Activated naive CD4-positive, alpha-beta T cell treated with anti-CD3 and anti-CD28 coated beads, Interleukin-2, amount 50 U/mL, for 24 hours (primary cell): ENCODE results near the gene HTRA3.

Experiments used
- H3K27ac Mint-ChIP-seq: one replicate; pipeline ENCODE4 v1.8.0; 2021; ENCODE audit warnings: mild to moderate bottlenecking, mixed read lengths
- H3K27me3 Mint-ChIP-seq: one replicate; pipeline ENCODE4 v1.8.0; 2021; ENCODE audit warnings: mixed read lengths
- H3K36me3 Mint-ChIP-seq: one replicate; pipeline ENCODE4 v1.8.0; 2021; ENCODE audit warnings: mixed read lengths
- H3K4me1 Mint-ChIP-seq: one replicate; pipeline ENCODE4 v1.8.0; 2021; ENCODE audit warnings: mixed read lengths
- H3K4me3 Mint-ChIP-seq: one replicate; pipeline ENCODE4 v1.8.0; 2021; ENCODE audit warnings: mild to moderate bottlenecking, mixed read lengths
- H3K9me3 Mint-ChIP-seq: one replicate; pipeline ENCODE4 v1.8.0; 2021; ENCODE audit warnings: mixed read lengths

HTRA3 gene

DNA sequence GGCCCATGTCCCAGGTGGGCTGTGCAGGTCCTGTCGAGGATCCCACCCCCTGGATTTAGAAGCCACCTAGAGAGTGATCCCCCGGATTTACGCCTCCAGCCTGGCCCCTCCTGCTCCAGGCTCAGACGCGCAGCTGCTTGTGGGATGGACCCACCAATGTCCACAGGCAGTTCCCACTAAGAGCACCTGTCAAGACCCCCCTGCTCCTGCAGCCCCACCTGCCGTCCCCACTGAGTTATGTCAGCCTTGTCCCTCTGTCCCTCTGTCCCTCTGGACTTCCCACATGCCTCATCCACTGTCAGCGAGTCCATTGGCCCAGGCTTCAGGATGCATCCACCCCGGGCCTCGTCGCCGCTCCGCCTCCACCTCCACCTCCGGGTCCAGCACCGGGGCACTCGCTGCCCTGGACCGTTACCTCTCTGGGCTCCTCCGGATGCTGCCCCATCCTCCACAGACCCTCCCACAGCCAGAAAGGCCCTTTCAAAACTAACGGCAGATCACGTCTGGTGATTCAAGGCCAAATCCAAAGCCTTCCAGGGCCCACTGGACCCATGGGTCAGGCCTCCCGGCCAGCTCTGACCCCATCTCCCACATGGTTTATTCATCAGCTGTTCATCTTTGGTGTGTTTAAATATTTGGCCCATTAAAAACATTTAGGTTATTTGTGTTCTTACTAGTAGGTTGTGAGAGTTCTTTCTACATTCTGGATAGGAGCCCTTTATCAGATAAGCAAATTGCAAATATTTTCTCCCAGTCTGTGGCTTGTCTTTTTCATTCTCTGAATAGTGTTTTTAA is 28.3 kb downstream of the HTRA3 start:
- H3K9me3 Mint-ChIP-seq = peaks cover 8% of the 10 kb centered on the region
- H3K27ac Mint-ChIP-seq = peak overlapping the region; percentile 57
- H3K36me3 Mint-ChIP-seq = no peaks in the 10 kb centered on the region
- H3K4me1 Mint-ChIP-seq = no peaks in the 10 kb centered on the region
- H3K27me3 Mint-ChIP-seq = peaks cover 1% of the 10 kb centered on the region
- no peak overlapping the region for H3K4me3 Mint-ChIP-seq

- H3K27me3 Mint-ChIP-seq = peaks cover 4% of the 10 kb centered on the region
- H3K36me3 Mint-ChIP-seq = no peaks in the 10 kb centered on the region
- peaks cover 8% of the 10 kb centered on the region for H3K9me3 Mint-ChIP-seq
- H3K4me3 Mint-ChIP-seq = no peak overlapping the region
- H3K27ac Mint-ChIP-seq = no peak overlapping the region
- no peaks in the 10 kb centered on the region for H3K4me1 Mint-ChIP-seq
Measured at GRCh38 chr4:8300832-8301231, 31.3 kb downstream of the HTRA3 start.

GRCh38 chr4:8301851-8302730 is 32.5 kb downstream of the HTRA3 start:
- H3K4me1 Mint-ChIP-seq = no peaks in the 10 kb centered on the region
- no peak overlapping the region for H3K27ac Mint-ChIP-seq
- H3K4me3 Mint-ChIP-seq = no peak overlapping the region
- H3K36me3 Mint-ChIP-seq = no peaks in the 10 kb centered on the region
- peaks cover 4% of the 10 kb centered on the region for H3K27me3 Mint-ChIP-seq
- H3K9me3 Mint-ChIP-seq = peaks cover 8% of the 10 kb centered on the region

GRCh38 chr4:8303081-8303480 is 33.5 kb downstream of the HTRA3 start:
- peaks cover 4% of the 10 kb centered on the region for H3K27me3 Mint-ChIP-seq
- H3K9me3 Mint-ChIP-seq = peaks cover 8% of the 10 kb centered on the region
- no peaks in the 10 kb centered on the region for H3K4me1 Mint-ChIP-seq
- H3K27ac Mint-ChIP-seq = no peak overlapping the region
- no peak overlapping the region for H3K4me3 Mint-ChIP-seq
- no peaks in the 10 kb centered on the region for H3K36me3 Mint-ChIP-seq

- H3K36me3 Mint-ChIP-seq = no peaks in the 10 kb centered on the region
- H3K4me1 Mint-ChIP-seq = no peaks in the 10 kb centered on the region
- H3K9me3 Mint-ChIP-seq = peaks cover 8% of the 10 kb centered on the region
- peaks cover 2% of the 10 kb centered on the region for H3K27me3 Mint-ChIP-seq
- no peak overlapping the region for H3K27ac Mint-ChIP-seq
- H3K4me3 Mint-ChIP-seq = no peak overlapping the region
Measured at GRCh38 chr4:8303485-8304281, 34.1 kb downstream of the HTRA3 start.

GRCh38 chr4:8304827-8305695 is 35.5 kb downstream of the HTRA3 start:
- Mint-ChIP-seq H3K9me3 (peaks cover 8% of the 10 kb centered on the region), H3K4me3 (no peak overlapping the region), H3K27me3 (peaks cover 4% of the 10 kb centered on the region), H3K4me1 (no peaks in the 10 kb centered on the region), H3K27ac (no peak overlapping the region), H3K36me3 (no peaks in the 10 kb centered on the region)

DNA sequence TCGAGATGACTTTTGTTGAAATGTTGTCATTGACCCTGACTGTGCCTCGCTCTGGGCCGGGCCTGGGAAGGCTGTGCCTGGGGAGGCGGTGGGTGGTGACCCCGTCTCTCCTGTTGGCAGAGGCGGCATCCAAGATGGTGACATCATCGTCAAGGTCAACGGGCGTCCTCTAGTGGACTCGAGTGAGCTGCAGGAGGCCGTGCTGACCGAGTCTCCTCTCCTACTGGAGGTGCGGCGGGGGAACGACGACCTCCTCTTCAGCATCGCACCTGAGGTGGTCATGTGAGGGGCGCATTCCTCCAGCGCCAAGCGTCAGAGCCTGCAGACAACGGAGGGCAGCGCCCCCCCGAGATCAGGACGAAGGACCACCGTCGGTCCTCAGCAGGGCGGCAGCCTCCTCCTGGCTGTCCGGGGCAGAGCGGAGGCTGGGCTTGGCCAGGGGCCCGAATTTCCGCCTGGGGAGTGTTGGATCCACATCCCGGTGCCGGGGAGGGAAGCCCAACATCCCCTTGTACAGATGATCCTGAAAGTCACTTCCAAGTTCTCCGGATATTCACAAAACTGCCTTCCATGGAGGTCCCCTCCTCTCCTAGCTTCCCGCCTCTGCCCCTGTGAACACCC is 36.4 kb downstream of the HTRA3 start:
- H3K9me3 Mint-ChIP-seq = peaks cover 3% of the 10 kb centered on the region
- H3K36me3 Mint-ChIP-seq = no peaks in the 10 kb centered on the region
- no peaks in the 10 kb centered on the region for H3K4me1 Mint-ChIP-seq
- no peak overlapping the region for H3K4me3 Mint-ChIP-seq
- no peak overlapping the region for H3K27ac Mint-ChIP-seq
- peaks cover 4% of the 10 kb centered on the region for H3K27me3 Mint-ChIP-seq

DNA sequence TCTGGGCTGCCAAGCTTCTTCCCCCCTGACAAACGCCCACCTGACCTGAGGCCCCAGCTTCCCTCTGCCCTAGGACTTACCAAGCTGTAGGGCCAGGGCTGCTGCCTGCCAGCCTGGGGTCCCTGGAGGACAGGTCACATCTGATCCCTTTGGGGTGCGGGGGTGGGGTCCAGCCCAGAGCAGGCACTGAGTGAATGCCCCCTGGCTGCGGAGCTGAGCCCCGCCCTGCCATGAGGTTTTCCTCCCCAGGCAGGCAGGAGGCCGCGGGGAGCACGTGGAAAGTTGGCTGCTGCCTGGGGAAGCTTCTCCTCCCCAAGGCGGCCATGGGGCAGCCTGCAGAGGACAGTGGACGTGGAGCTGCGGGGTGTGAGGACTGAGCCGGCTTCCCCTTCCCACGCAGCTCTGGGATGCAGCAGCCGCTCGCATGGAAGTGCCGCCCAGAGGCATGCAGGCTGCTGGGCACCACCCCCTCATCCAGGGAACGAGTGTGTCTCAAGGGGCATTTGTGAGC is 37.0 kb downstream of the HTRA3 start:
- Mint-ChIP-seq H3K4me1 (no peaks in the 10 kb centered on the region), H3K4me3 (no peak overlapping the region), H3K27me3 (peaks cover 4% of the 10 kb centered on the region), H3K27ac (no peak overlapping the region), H3K36me3 (no peaks in the 10 kb centered on the region), H3K9me3 (no peaks in the 10 kb centered on the region)

- Mint-ChIP-seq H3K36me3 (no peaks in the 10 kb centered on the region), H3K27me3 (peaks cover 4% of the 10 kb centered on the region), H3K4me1 (no peaks in the 10 kb centered on the region), H3K27ac (no peak overlapping the region), H3K9me3 (peaks cover under 1% of the 10 kb centered on the region), H3K4me3 (no peak overlapping the region)
Measured at GRCh38 chr4:8307121-8307520, 37.6 kb downstream of the HTRA3 start.

DNA sequence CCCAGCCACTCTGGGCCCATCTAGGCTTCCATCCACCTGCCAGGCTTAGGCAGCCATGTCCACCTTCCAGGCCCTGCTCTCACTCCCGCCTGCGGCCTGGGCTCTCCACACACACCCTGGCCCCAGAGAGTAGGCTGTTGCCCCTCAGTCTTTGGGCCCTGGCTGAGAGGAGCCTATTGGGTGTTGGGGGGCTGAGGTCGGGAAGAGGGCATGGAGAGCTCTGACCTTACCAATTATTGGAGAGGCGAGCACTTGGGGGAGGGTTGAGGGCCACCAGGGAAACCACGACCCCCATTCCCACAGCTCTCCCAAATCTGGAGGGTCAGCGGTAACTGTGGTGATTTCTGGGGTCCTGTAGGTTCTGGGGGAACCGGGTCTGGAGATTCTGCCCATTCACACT is 38.2 kb downstream of the HTRA3 start:
- Mint-ChIP-seq H3K9me3 (peaks cover 6% of the 10 kb centered on the region), H3K36me3 (no peaks in the 10 kb centered on the region), H3K27me3 (peaks cover 7% of the 10 kb centered on the region), H3K27ac (no peak overlapping the region), H3K4me1 (no peaks in the 10 kb centered on the region), H3K4me3 (no peak overlapping the region)

- Mint-ChIP-seq H3K27me3 (peaks cover 7% of the 10 kb centered on the region), H3K36me3 (no peaks in the 10 kb centered on the region), H3K4me1 (no peaks in the 10 kb centered on the region), H3K27ac (no peak overlapping the region), H3K4me3 (no peak overlapping the region), H3K9me3 (peaks cover 7% of the 10 kb centered on the region)
Measured at GRCh38 chr4:8308144-8308543, 38.6 kb downstream of the HTRA3 start.

- H3K9me3 Mint-ChIP-seq = peaks cover 11% of the 10 kb centered on the region
- H3K36me3 Mint-ChIP-seq = peaks cover 2% of the 10 kb centered on the region
- no peak overlapping the region for H3K4me3 Mint-ChIP-seq
- no peaks in the 10 kb centered on the region for H3K4me1 Mint-ChIP-seq
- H3K27me3 Mint-ChIP-seq = peaks cover 4% of the 10 kb centered on the region
- H3K27ac Mint-ChIP-seq = no peak overlapping the region
Measured at GRCh38 chr4:8308856-8309771, 39.6 kb downstream of the HTRA3 start.

DNA sequence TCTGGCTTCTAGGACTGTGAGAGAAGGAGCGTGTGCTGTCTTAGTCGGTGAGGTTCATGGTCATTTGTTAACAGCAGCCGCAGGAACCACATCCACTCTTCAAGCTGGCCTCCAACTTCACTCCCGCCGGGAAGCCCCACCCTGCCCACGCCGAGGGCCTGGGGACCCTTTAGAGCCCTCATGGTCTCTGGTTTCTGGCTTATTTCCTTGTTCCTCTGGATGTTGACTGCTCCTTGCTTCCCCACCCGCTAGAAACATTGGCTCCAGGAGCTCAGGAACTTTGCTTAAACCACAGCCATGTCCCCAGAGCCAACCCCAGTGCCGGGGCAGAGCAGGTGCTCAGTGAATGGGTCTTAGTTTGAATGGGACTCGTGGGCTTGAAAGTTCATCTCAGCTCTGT is 40.8 kb downstream of the HTRA3 start:
- no peak overlapping the region for H3K4me3 Mint-ChIP-seq
- no peaks in the 10 kb centered on the region for H3K4me1 Mint-ChIP-seq
- no peak overlapping the region for H3K27ac Mint-ChIP-seq
- peaks cover 4% of the 10 kb centered on the region for H3K27me3 Mint-ChIP-seq
- H3K9me3 Mint-ChIP-seq = peaks cover 11% of the 10 kb centered on the region
- H3K36me3 Mint-ChIP-seq = peaks cover 2% of the 10 kb centered on the region
